NCI-H187 treated with DMSO at 0.1 percent for 48 hours (cell line): ENCODE data around the gene CCIN.
A peak's percentile ranks its signal among the peaks of the same experiment; 100 is the strongest.

Experiments used
- DNase-seq: peaks from one replicate; lab custom pipeline; 2025; lab: John Stamatoyannopoulos, UW

CCIN gene

DNA sequence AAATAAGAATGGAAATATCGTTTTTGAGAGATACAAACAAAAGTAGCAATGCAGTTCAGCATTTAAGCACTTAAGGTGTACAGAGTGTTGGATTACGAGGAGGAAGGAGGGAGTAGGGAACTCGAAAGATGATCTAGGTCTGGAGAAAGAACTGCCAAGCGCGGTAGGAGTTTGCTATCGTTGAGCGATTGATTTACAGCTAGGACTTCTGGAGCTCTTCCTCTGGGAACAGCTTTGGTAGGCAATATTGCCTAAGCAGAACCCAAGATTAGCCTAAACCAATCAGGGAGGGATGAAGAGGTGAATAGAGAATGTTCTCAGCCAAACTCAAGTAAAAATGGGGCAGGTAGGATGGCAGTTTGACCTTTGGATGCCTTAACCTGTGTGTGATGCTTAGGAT lies 22.5 kb downstream of the CCIN start:
- no peak for DNase-seq

DNA sequence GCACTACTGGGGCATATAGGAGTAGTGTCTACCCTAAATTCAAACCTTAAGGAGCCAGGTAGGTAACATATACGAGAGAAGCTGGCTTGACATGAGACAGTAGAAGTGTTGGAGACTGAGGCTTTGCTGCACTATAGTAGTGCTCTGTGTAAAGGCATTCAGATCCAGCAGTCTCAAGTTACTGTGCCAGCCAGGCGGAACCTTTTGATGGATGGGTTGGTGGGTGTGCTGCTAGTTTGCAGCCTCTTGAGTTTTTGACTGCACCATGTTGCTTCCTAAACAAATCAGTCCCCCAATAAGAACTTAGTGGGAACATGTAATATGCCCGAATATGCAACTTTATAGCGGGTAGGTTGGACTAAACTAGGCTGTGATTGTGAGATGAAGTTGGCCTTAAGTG lies 23.0 kb downstream of the CCIN start:
- no peak for DNase-seq

DNA sequence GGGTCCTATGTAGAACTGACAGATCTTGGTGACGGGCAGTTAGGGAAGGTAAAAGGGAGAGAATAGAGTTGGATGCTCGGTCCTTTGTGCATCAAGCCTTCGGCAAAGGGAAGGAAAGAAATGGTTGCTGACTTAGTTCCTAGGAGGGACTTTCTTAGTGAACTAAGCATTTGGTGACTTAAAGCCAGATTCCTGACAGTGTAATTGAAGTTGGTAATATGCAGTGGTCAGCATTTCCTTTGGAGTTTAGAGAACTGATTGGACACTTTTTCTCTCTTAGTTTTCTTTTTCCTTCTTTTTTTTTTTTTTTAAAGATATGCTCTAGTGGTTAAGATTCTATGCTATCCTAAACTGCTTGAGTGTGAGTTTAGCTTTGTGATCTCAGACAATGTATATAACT lies 23.8 kb downstream of the CCIN start:
- no peak for DNase-seq

DNA sequence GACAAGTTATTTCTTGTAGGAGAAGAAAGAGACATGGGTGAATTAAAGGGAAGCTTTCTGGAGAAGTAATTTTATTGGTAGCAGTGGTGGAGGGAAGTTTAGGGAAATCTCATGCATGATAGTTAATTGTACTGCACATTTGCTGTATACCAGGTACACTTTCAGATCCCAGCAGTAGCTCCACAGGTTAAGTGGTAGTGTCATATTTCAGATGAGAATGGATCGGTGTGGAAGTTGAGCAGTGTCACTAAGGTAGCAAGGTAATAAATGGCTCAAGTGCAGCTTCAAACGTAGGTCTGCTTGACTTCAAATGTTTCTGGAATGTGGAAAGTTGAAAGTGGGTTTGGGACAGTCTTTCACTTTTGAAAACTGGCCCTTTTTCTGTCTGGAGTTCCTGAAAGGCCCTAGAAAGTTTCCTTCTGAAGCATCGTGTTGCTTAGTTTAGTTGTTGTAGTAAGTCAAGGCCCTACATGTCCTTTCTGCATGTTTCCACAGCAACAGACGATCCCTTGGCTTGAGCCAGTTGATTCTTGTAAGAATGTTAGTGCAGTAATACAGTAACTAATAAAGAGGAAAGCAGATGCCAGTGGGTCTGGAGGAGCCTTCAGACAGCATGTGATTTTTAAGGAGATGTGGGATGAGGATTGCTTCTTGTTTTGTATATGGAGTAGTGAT lies 25.3 kb downstream of the CCIN start:
- DNase-seq: peak; percentile 12

DNA sequence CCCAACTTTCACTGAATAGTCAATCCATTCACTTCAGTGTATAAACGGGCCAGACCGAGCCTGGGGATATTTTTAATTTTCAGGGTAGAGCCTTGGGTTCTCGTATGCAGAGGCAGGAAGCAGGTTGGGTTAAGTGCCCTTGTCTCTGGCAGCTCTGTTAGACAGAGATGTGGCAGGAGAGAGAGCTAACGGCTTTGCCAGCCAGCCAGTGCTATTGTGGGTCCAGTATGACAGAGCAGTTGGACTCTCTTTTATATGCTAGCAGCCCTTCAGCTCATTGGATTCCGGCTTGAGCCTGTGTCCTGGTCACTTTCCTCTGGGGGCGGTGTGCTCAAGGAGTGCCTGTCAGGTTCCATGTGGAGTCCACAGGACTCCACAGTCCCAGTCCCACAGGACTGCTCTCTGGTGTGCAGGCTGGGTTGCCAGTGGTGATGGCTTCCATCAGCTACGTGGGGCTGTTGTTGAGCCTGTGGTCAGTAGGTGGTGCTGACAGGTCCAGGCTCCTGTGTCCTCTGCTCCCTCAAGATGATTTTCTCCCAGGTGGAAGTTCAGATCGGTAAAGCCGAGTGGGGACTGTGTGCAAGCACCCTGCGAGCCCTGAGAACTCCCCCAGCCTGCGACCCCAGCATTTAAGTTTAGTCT lies 35.8 kb downstream of the CCIN start:
- DNase-seq: no peak

DNA sequence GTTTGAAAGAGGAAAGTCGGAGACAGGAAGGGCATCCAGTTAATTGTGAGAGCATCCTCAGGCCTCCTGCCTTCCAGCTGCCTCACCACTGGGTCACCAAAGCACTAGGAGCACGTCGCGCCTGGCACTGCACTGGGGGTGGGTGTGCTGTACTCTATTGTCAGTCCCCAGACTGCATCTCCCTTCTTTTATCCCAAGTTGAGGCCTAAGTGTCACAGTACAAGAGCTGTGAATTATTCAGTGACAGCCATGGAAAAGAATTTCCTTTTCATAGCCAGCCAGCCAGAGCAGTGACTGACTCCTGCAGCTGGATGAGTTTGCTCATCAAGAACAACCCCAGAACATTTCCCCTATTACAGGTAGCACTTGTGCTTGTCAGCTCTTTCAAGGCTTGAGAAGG lies 37.8 kb downstream of the CCIN start:
- no peak for DNase-seq

DNA sequence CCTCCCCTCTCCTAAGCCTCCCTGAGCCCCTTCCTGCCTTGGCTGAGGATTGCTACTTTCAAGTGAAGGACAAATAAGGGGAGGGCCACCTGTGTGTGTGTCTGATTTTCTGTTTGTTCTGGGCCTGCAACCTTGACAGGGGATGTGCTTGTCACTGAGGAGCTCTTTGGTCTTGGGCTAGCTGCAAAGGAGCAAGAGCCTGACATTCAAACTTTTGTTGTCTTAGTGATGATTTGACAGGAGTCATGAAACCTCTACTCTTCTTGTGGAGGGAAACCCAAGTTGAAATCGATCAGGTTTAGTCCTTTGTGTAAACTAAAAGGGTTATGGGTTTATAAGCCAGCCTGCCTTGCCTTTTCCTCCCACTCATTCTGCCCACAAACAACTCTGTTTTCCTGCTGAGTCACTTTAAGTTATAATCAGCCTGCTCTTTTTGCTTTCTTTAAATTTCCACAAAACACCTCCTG lies 38.4 kb downstream of the CCIN start:
- DNase-seq: no peak

DNA sequence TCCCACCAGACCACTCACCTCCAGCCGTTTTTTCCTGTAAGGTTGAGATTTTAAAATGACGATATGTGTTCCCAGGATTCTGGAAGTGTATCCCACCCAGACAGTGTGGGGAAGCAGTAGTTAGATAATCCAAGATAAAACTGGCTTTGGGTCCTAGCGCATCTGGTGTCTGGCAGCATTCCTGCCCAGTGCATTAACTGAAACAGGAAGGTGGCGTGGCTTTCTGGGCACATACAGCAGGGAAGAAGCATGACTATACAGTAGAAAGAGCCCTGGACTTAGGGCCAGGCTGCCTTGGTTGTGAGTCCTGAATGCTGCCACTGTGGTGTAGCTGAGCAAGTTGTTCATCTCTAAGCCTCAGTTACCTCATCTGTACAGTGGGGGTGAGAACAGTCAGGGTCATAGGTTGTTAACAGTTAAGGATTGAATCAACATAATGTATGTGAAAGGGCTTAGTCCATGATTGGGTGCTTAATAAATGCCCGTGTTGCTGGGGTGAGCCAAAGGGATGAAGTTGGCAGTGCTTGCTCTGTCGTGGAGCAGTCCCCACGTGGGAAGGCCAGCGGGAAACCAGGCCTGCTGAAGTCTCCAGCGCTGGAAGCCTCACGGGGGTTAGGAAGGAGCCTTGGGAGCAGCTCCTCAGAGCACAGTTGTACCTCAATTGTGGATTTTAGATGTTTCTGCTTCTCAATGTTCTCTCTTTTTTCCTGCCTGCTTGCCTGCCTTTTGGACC lies 39.5 kb downstream of the CCIN start:
- no peak for DNase-seq

DNA sequence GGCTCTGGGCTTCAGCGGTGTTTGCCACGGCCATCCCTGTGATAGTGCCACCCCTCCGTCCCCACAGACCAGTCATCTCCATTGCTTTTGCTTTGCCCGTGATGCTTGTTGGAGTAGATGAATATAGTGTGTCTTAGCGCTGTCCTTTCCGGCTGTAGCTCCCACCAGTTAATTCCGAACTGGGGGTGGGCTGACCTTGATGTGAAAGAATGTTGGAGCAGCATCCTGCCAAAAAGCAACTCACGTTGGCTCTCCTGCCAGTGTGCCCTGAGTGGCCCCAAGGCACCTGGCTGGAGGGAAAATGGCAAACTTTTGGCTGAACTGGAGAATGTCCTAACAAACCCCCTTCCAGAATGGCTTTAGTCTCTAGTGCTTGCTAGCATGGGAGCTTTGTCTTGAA lies 41.5 kb downstream of the CCIN start:
- no peak for DNase-seq

DNA sequence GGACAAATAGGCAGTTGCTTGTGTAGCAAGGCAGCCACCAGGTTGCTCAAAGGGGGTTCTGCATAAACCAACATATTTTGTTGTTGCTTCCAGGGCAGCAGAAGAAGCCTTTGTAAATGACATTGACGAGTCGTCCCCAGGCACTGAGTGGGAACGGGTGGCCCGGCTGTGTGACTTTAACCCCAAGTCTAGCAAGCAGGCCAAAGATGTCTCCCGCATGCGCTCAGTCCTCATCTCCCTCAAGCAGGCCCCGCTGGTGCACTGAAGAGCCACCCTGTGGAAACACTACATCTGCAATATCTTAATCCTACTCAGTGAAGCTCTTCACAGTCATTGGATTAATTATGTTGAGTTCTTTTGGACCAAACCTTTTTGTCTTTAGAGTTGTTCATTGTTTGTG lies 42.3 kb downstream of the CCIN start:
- no peak for DNase-seq

DNA sequence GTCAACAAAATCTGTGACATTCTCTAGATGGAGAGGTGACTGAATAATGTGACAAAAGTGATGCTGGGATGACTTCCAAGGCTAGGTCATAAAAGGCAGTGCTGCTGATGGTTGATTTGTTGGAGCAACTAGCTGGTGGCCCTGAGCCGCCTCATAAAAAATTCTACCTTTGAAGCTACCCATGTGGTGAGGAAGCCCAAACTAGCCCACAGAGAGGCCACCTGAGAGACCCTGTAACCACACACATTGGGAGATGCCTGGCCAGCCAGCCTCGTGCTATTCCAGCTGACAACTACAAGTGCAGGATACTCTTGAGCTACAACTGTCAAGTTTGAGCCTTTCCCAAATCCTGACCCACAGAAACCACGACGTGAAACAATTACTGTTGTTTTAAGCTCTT lies 44.2 kb downstream of the CCIN start:
- no peak for DNase-seq

DNA sequence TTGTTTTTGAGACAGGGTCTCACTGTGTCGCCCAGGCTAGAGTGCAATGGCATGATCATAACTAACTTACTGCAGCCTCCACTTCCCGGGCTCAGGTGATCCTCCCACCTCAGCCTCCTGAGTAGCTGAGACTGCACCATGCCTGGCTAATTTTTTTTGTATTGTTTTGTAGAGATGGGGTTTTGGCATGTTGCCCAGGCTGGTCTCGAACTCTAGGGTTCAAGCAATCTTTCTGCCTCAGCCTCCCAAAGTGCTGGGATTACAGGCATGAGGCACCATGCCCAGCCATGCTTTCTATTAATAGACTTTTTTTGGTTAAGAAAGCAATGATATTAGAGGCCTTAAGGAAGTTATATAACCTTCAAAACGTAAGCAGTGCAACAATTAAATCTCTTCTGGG lies 44.8 kb downstream of the CCIN start:
- DNase-seq: no peak

DNA sequence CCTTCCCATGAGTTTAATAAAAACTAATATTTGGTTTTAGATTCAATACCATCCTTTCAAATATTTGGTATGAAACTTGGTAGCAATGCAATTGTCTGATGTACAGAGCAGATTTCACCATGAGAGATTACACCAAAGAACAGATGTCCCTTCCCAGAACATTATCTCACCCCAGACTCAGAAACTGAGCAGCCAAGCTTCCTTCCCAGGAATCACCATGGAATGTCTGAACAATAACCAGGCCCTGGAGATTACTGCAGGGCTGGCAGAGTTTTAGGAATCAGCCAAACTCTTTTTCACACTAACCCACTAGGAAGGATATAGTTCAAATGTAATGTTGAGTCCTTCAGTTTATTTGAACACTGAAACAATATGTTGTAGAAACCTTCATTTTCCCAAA lies 45.4 kb downstream of the CCIN start:
- no peak for DNase-seq

DNA sequence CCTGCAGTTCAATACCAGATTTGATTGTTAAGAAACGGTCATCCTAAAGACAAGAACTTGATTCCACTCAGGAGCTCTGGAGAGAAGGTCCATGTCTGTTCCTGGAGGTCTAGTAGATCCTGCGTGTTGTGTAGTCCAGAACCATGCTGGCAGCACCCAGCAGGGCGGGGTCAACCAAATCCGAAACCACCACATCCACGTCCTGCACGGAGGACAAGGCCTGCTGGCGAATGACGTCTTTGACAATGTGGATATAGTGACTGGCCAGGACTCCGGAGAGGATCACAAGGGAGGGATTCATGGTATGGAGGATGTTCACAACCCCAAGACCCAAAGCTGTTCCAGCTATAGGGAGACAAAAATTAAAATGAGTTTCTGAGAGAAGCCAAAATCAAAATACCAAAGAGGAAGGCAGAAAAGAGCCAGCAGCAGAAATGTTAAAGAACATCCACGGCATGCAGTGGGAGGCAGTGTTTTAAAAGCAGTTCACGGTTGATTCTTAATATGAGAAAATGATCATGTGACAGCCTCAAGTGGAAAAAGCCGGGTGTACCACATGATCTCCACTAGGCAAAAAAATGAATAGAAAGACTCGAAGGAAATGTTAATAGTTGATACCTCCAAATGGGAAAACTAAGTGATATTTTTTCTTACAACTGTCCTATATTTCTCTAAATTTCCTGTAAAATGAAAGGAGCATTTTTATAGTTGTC lies 48.2 kb downstream of the CCIN start:
- no peak for DNase-seq

DNA sequence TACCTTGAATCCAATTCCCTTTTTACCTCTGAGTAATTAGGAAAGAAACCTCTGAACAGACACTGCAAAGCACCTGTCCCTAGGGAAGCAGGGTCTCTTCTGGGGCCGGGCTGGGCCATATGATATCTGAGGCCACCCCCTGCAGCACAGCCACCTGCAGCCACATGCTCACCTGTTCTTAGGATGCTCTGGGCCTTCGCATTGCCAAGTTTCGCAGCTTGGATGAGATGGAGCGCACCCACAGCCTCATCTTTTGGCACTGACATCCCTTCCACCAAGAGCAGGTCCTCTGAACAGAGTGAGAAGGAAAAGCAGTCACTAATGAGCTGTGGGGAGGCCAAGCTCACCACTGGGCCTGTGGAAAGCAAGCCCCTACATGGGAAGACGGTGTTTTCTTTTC lies 48.8 kb downstream of the CCIN start:
- no peak for DNase-seq

DNA sequence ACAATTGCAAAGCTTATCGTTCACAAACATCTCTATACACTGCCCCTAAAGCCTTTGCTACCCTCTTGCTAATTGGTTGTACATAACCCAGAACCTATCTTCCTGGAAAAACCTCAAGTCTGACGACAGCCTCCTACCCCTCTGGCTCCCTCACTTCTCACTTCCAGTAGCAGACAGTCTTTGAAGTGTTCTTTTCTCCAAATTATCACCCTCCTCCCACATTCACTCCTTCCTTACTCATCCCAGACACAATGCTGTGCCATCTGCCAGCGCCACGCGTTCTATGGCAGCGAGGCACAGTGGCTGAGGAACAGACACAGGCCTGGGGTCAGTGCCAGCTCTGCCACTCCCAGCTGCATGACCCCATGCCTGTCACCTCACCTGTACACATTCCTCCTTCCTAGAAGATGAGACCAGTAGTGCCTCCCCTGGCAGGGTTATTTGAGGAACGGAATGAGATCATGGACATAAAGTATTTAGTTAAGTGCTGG lies 49.3 kb downstream of the CCIN start:
- DNase-seq: no peak
